LNCAP (cell line): Measurements from ENCODE around the gene FRMD4A.

Source experiments
- TF ChIP-seq, protein P1 (sequence below): fragments of 450-650 bp; IDR thresholded peaks from 2 replicates; pipeline ENCODE4 v1.5.1; 2017; ENCODE audit warnings: mild to moderate bottlenecking

The FRMD4A gene

DNA sequence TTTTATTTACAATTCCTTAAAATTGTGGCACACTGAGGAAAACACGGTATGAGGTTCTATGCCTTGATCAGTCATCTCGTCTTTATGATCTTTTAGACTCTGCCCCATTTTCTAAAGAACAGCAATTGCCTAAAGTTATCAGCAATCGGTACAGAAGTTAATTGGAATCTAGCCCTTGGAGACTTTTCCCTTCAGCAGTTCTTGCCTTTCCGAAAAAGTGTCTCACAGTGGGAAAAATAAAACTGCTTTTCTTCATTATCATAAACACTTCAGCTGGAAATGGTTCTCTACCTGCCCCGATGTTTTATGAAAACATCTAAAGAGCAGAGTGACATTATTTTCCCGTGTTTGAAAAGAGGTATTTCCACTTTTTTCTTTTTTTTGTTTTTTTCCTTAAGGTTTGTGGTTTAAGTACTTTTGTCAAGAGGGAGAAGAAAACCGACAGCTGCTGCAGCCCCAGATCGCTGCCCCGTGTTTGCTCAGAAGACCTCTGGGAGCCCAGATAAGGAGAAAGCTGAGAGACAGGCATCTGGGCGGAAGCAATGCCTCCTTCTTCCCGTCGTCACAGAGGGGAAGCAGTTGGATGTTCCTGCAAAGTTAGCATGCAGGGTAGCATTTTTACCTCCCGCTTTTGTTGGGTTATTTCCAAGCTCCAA lies 149.7 kb downstream of the FRMD4A start:
- TF ChIP-seq, protein P1, sequence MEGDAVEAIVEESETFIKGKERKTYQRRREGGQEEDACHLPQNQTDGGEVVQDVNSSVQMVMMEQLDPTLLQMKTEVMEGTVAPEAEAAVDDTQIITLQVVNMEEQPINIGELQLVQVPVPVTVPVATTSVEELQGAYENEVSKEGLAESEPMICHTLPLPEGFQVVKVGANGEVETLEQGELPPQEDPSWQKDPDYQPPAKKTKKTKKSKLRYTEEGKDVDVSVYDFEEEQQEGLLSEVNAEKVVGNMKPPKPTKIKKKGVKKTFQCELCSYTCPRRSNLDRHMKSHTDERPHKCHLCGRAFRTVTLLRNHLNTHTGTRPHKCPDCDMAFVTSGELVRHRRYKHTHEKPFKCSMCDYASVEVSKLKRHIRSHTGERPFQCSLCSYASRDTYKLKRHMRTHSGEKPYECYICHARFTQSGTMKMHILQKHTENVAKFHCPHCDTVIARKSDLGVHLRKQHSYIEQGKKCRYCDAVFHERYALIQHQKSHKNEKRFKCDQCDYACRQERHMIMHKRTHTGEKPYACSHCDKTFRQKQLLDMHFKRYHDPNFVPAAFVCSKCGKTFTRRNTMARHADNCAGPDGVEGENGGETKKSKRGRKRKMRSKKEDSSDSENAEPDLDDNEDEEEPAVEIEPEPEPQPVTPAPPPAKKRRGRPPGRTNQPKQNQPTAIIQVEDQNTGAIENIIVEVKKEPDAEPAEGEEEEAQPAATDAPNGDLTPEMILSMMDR: no peak

GRCh38 chr10:14179251-14179650 lies 151.5 kb downstream of the FRMD4A start:
- TF ChIP-seq, protein P1: no peak

- TF ChIP-seq, protein P1: no peak
Observed at GRCh38 chr10:14173706-14174594, 156.8 kb downstream of the FRMD4A start.

DNA sequence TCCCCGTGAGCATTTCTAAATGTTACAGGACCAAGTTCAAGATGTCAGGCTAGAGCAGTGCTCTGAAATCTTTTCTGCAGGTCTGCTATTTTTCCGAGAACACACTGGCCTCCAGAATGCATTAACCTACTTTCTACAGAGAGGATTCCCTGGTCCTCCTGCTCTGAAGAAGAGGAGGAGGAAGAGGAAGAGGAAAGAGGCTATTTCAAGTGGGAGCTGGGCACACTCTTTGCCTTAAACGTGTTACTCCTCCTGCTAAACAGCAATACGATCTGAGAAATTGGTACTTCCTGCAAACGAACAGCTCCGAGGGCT lies 157.4 kb downstream of the FRMD4A start:
- TF ChIP-seq, protein P1: no peak

- TF ChIP-seq, protein P1: no peak
Observed at GRCh38 chr10:14172336-14172950, 158.3 kb downstream of the FRMD4A start.

DNA sequence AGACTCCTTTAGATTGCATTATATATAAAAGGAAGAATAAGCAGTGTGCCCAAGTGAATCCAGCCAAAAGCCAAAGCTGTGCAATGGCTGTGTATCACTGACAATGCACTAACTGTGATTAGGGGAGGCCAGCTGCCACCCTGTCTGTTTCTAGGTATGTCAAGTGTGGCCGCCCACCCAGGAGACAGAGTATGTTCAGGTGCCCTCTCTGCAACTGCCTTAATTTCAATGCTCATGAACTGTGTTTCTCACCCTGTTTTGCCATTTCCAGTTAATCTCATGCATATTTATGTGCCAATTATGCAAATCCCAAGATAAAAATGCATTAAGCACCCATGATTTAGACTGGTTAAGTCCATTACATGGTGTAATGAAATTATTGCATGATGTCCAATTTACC lies 159.4 kb downstream of the FRMD4A start:
- TF ChIP-seq, protein P1: no peak

DNA sequence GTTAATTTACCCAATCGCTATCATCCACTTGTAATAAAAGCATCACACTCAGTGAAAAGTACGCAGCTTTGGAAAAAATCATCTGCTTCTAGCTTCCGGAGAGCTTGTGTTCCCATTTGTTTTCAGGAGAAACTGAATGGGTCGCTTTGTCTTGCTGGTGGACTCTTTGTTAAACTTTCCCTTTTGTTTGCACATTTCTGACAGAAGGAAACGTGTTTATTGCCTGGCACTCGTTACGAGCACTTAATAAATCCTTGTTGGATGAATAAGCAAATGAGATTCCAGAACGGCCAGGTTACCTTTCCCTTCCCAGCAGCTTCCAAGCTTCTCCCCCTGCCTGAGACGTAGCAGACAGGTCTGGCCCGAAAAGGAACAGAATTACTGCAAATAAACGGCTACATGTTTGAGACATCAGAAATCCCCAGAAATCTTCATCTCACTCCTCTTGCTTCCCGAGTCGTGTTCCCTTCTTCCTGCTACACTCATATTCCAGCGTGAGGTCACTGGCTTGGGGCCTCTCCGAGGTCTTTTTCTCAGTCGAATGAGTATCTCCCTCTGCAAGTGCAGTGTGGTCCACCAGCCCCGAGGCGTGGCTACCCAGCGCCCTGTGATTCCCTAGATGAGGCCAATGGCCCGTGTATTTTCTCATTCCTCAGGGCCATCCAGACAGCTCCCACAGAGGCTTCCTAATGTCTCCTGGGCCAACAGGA lies 167.2 kb downstream of the FRMD4A start:
- TF ChIP-seq, protein P1: no peak
